HepG2 (cell line): ENCODE data around the gene KANK4.

Experiments
- CHCHD3 ChIP-seq: sonication (generic); formaldehyde crosslinking; IDR thresholded peaks from 2 replicates; pipeline ENCODE4 v1.8.0; 2022; ENCODE audit warnings: mild to moderate bottlenecking, missing genetic modification reagents, moderate library complexity
- EZH2 ChIP-seq: conservative IDR thresholded peaks from 2 replicates; pipeline ENCODE4 v1.6.1; 2012; ENCODE audit warnings: mild to moderate bottlenecking, low read depth, low read length, moderate library complexity
- MAF1 ChIP-seq: sonication (generic); formaldehyde crosslinking; IDR thresholded peaks from 2 replicates; pipeline ENCODE4 v1.5.0; 2020; ENCODE audit warnings: missing genetic modification reagents, borderline replicate concordance
- MAX ChIP-seq: IDR thresholded peaks from 2 replicates; pipeline ENCODE4 v1.6.1; 2012; ENCODE audit warnings: inconsistent platforms
- MXI1 ChIP-seq: IDR thresholded peaks from 3 replicates; pipeline ENCODE4 v1.6.1; 2012; ENCODE audit warnings: low read depth, low read length, inconsistent platforms, borderline replicate concordance
- POLR2A ChIP-seq, 2 experiments: IDR thresholded peaks; 2 replicates each; pipeline ENCODE4 v1.6.1; 2011; ENCODE audit warnings: low read depth in 2 of 2, low read length in 2 of 2, mild to moderate bottlenecking in 1 of 2, moderate library complexity in 1 of 2; ENCODE audit not compliant: insufficient read depth in 1 of 2
- SOX6 ChIP-seq, 2 experiments: fragments of 450-650 bp in 1 of 2; sonication (generic) in 1 of 2; formaldehyde crosslinking in 1 of 2; IDR thresholded peaks; 2 replicates each; pipeline versions ENCODE4 v1.4.0 to v1.6.1; 2017 to 2020; ENCODE audit warnings: antibody characterized with exemption in 1 of 2, mild to moderate bottlenecking in 1 of 2, missing genetic modification reagents in 1 of 2
- ZIK1 ChIP-seq: sonication (generic); formaldehyde crosslinking; IDR thresholded peaks from 2 replicates; pipeline ENCODE4 v1.5.0; 2020; ENCODE audit warnings: mild to moderate bottlenecking, low read depth, missing genetic modification reagents, borderline replicate concordance
- ZKSCAN8 ChIP-seq: IDR thresholded peaks from 2 replicates; pipeline ENCODE4 v1.6.1; 2016; ENCODE audit warnings: borderline replicate concordance, missing genetic modification reagents, missing compliant biosample characterization
- ZNF383 ChIP-seq: sonication (generic); formaldehyde crosslinking; IDR thresholded peaks from 2 replicates; pipeline ENCODE4 v1.4.0; 2020; ENCODE audit warnings: missing genetic modification reagents, mild to moderate bottlenecking, borderline replicate concordance
- ZNF678 ChIP-seq: sonication (generic); formaldehyde crosslinking; IDR thresholded peaks from 2 replicates; pipeline ENCODE4 v1.4.0; 2020; ENCODE audit warnings: mild to moderate bottlenecking, missing genetic modification reagents
- ZNF879 ChIP-seq: sonication (generic); formaldehyde crosslinking; IDR thresholded peaks from 2 replicates; pipeline ENCODE4 v1.8.1; 2023; ENCODE audit warnings: missing genetic modification reagents
- TF ChIP-seq, protein P1 (sequence below): sonication (generic); formaldehyde crosslinking; IDR thresholded peaks from 2 replicates; pipeline ENCODE4 v1.5.0; 2020; ENCODE audit warnings: missing genetic modification reagents
- TF ChIP-seq, protein P2 (sequence below): sonication (generic); formaldehyde crosslinking; IDR thresholded peaks from 2 replicates; pipeline ENCODE4 v1.5.0; 2020; ENCODE audit warnings: mild to moderate bottlenecking, missing genetic modification reagents, moderate library complexity

- TF ChIP-seq ZNF879 (CRISPR knock-in tag) (no peak), ZKSCAN8 (no peak), EZH2 (no peak), MAX (no peak), SOX6 (IDR thresholded peaks at IDR 0.05) (no peak), SOX6 (CRISPR knock-in tag; IDR thresholded peaks at IDR 0.05) (no peak), ZNF678 (CRISPR knock-in tag) (no peak), CHCHD3 (no peak), ZNF383 (CRISPR knock-in tag) (no peak), MXI1 (no peak), POLR2A (IDR thresholded peaks at IDR 0.05; ENCODE audit: insufficient read depth in 1 of 2, low read depth in 2 of 2, low read length in 2 of 2) (no peak), MAF1 (CRISPR knock-in tag) (no peak), ZIK1 (CRISPR knock-in tag) (no peak)
- TF ChIP-seq, protein P1, sequence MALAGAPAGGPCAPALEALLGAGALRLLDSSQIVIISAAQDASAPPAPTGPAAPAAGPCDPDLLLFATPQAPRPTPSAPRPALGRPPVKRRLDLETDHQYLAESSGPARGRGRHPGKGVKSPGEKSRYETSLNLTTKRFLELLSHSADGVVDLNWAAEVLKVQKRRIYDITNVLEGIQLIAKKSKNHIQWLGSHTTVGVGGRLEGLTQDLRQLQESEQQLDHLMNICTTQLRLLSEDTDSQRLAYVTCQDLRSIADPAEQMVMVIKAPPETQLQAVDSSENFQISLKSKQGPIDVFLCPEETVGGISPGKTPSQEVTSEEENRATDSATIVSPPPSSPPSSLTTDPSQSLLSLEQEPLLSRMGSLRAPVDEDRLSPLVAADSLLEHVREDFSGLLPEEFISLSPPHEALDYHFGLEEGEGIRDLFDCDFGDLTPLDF (CRISPR knock-in tag): no peak
- TF ChIP-seq, protein P2, sequence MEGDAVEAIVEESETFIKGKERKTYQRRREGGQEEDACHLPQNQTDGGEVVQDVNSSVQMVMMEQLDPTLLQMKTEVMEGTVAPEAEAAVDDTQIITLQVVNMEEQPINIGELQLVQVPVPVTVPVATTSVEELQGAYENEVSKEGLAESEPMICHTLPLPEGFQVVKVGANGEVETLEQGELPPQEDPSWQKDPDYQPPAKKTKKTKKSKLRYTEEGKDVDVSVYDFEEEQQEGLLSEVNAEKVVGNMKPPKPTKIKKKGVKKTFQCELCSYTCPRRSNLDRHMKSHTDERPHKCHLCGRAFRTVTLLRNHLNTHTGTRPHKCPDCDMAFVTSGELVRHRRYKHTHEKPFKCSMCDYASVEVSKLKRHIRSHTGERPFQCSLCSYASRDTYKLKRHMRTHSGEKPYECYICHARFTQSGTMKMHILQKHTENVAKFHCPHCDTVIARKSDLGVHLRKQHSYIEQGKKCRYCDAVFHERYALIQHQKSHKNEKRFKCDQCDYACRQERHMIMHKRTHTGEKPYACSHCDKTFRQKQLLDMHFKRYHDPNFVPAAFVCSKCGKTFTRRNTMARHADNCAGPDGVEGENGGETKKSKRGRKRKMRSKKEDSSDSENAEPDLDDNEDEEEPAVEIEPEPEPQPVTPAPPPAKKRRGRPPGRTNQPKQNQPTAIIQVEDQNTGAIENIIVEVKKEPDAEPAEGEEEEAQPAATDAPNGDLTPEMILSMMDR (CRISPR knock-in tag): no peak
Measured at GRCh38 chr1:62238507-62238906, 80.7 kb downstream of the KANK4 start.
